Posterior cingulate gyrus (tissue), 11 donors: ENCODE results near the gene MCTP2.

Experiments
- DNase-seq, 10 donors: peaks; one replicate each; pipeline versions ENCODE4 v3.0.0 to v3.0.0-alpha.2; 2020 to 2021; ENCODE audit warnings: mixed read lengths in 3 of 10
- intact Hi-C: fragments of 100-400 bp; cut with DNase I; formaldehyde crosslinking; loops from one replicate; pipeline ENCODE4 v1.15.1; 2023

Gene MCTP2

DNA sequence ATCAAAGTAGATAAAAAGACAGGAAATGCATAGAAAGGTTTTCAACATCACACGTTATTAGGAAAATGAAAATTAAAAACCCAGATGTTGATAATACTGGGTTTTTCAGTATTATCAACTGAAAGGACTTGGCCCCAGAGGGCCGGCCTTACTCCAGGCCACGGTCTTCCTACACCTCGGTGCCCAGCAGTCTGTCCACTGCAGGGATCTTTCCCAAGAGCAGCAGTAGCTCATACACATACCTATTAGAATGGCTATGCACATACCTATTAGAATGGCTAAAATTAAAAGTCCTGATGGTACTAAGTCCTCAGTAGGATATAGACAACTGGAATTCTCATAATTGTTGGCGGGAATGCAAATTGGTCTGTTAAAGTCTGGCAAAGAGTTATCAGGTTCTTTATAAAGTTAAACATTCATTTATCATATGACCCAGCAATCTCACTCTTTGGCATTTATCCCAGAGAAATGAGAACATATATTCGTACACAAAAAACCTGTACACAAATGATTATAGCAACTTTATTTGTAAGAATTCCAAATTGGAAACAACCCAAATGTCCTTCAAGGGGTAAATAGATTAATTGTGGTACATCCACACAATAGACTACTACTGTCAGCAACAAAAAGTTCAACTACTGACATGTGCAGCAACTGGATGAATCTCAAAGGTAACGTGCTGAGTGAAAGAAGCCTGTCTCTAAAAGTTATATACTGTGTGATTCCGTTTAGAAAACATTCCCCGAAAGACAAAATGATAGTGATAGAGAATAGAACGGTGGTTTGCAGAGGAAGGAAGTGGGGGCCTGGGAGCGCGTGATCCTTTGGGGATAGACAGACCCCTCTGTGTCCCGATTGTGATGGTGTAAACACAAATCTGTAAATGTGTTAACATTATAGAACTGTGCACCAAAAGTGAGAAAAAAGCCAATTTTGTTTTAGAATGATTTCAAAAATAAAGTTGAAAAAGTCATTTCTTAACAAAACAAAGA, 62.3 kb downstream of the MCTP2 start:
- no peak for DNase-seq
- intact Hi-C loops, result no loop called here

- no peak for DNase-seq
- intact Hi-C loops, result no loop called here
Observed at GRCh38 chr15:94294556-94294955, 63.2 kb downstream of the MCTP2 start.

GRCh38 chr15:94295275-94295674, 63.9 kb downstream of the MCTP2 start:
- DNase-seq, result no peak
- intact Hi-C loops, result no loop called here

DNA sequence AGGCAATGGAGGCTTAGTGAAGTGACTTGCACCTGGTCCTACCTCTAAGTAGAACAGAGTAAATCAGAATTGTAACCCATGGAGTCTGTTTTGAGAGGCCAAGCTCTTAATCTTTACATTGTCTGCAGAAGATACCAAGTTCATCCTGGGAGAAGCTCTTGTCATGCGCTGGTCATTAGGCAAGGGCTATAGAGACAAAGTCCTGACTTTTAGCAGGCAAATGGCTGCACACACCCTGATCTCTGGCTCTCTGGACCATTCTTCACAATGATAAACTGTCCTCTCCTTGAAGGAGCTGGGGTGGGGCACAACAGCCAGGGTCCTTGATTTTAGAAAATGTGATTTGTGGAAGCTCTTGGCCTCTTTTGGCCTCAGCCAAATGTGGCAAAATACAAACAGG, 65.4 kb downstream of the MCTP2 start:
- no peak for DNase-seq
- intact Hi-C loops, result no loop called here

DNA sequence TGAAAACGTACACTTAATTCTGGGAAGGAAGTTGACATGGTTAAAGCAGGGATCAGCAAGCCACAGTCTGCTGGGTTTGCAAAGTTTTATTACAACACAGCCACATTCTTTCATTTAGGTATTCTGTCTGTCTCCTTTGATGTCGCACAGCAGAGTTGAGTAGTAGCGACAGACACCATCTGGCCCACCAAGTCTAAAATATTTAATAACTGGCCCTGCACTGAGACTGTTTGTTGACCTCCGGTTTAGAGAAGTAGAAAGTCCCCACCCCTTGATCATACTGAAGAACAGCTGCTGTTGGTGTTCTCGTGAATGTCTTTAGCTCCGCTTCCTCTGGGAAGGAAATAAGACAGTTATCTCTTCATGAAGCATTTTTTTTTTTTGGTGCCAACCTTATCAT, 66.2 kb downstream of the MCTP2 start:
- DNase-seq, result no peak
- intact Hi-C loops, result no loop called here

GRCh38 chr15:94298364-94298763, 67.0 kb downstream of the MCTP2 start:
- no peak for DNase-seq
- intact Hi-C loops, result no loop called here

DNA sequence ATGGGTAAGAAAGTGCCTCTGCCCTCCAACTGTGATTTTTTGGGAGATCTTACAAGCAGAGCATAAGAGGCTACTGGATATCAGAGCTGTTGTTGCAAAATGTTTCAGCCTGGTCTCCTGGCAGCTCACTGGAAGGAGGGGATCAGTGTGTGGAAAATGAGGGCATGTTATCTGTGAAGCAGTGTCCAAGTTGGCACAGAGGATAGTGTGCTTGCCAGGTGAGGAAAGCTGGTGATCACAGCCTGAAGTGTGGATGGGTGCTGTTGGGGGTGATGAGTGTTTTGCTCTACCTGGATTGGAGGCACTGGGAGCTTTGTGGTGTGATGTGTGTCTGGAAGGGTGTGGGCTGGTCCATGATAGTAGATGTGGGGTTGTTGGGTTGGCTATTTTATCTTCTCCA, 69.3 kb downstream of the MCTP2 start:
- intact Hi-C loops, result no loop called here
- no peak for DNase-seq

DNA sequence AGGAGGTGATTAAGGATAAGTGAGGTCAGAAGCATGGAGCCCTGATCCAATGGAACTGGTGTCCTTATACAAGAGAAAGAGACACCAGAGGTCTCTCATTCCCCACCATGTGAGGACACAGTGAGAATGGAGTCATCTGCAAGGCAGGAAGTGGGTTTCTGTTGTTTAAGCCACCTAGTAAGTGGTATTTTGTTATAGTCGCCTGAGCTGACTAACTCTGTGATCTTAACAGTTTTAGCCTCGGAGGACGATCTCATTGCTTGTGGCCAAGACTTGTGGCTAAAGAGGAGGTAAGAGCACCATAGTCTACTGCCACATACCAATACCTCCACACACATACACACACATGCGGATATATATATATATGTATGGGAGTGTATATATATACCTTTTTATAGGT, 73.8 kb downstream of the MCTP2 start:
- DNase-seq, result no peak
- intact Hi-C loops, result no loop called here

GRCh38 chr15:94306700-94307650, 75.6 kb downstream of the MCTP2 start:
- no peak for DNase-seq
- intact Hi-C loops, result no loop called here

- intact Hi-C loops, result no loop called here
- no peak for DNase-seq
Observed at GRCh38 chr15:94312946-94313345, 81.6 kb downstream of the MCTP2 start.

- DNase-seq, result no peak
- intact Hi-C loops, result no loop called here
Observed at GRCh38 chr15:94314639-94315038, 83.3 kb downstream of the MCTP2 start.

- intact Hi-C loops, result no loop called here
- no peak for DNase-seq
Observed at GRCh38 chr15:94317211-94317610, 85.8 kb downstream of the MCTP2 start.

GRCh38 chr15:94322141-94322540, 90.8 kb downstream of the MCTP2 start:
- intact Hi-C loops, result no loop called here
- no peak for DNase-seq

- no peak for DNase-seq
- intact Hi-C loops, result no loop called here
Observed at GRCh38 chr15:94323076-94323475, 91.7 kb downstream of the MCTP2 start.

- intact Hi-C loops, result loop anchor here (2.0 kb wide), 1 partner anchor 159 kb away; no protein-coding TSS in a partner anchor
Observed at GRCh38 chr15:94324117-94324826, 92.9 kb downstream of the MCTP2 start.

GRCh38 chr15:94324835-94325767, 93.7 kb downstream of the MCTP2 start:
- DNase-seq, result no peak
- intact Hi-C loops, result loop anchor here (2.0 kb wide), 1 partner anchor 160 kb away; no protein-coding TSS in a partner anchor

More at GRCh38 chr15:94324117-94324826, 92.9 kb downstream of the MCTP2 start:
- DNase-seq, result peak in 5 of 10 donors; percentile 31 to 85 (median 38)

- intact Hi-C loops, result no loop called here
- DNase-seq, result no peak
Observed at GRCh38 chr15:94327356-94327936, 96.1 kb downstream of the MCTP2 start.

GRCh38 chr15:94331731-94332130, 100.4 kb downstream of the MCTP2 start:
- intact Hi-C loops, result no loop called here
- no peak for DNase-seq

DNA sequence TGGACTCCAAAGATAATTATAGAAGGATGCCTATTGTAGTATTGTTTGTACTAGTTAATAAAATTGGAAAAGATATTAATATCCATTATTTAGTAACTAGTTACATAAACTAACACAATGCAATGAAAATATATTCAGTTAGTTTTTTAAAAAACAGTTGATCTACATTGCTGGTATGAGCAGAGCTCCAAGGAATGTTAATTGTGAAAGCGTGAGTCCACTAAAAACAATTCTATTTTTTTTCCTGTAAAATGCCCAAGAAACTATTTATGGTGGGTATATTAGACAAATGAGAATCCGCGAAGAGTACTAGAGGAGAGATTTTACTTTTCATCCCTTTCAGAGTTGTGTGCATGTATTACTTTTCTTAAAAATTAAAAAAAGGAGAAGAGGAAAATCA, 104.3 kb downstream of the MCTP2 start:
- DNase-seq, result no peak
- intact Hi-C loops, result no loop called here
